Esophagus muscularis mucosa (tissue), 4 donors: ENCODE measurements around the gene ZNF248. TPM values are rescaled to one million over a fixed set of nuclear protein-coding genes. Genes with fewer than 3 reads are reported as not detected.

Source experiments
- DNase-seq: peaks from one replicate; pipeline ENCODE4 v3.0.0-alpha.2; 2017; ENCODE audit errors: extremely low spot score
- H3K27ac ChIP-seq, 4 donors: fragments of 200-600 bp; sonication (generic); replicated peaks in 1 of 4; 1 replicate in 3 of 4; 2 replicates in 1 of 4; pipeline ENCODE4 v1.5.1; 2016 to 2019; ENCODE audit warnings: mild to moderate bottlenecking in 1 of 4
- H3K27me3 ChIP-seq, 4 donors: fragments of 200-600 bp; sonication (generic); one replicate each; pipeline versions ENCODE4 v1.5.1 to v1.6.0; 2016 to 2019
- H3K36me3 ChIP-seq, 4 donors: fragments of 200-600 bp; sonication (generic); one replicate each; pipeline ENCODE4 v1.5.1; 2016 to 2019
- H3K4me1 ChIP-seq, 4 donors: fragments of 200-600 bp; sonication (generic); one replicate each; pipeline ENCODE4 v1.5.1; 2016 to 2019
- H3K4me3 ChIP-seq, 4 donors: fragments of 200-600 bp; sonication (generic); 1 replicate in 2 of 4; 2 replicates in 2 of 4; pipeline ENCODE4 v1.5.1; 2016 to 2019; ENCODE audit warnings: mild to moderate bottlenecking in 4 of 4, moderate library complexity in 1 of 4
- H3K9me3 ChIP-seq, 4 donors: fragments of 200-600 bp; sonication (generic); 1 replicate in 3 of 4; 2 replicates in 1 of 4; pipeline ENCODE4 v1.5.1; 2016 to 2019
- EP300 ChIP-seq: sonication (generic); formaldehyde crosslinking; IDR thresholded peaks from one replicate; pipeline ENCODE4 v1.6.1; 2017; ENCODE audit warnings: antibody characterized with exemption
- POLR2A ChIP-seq: fragments of 450-650 bp; IDR thresholded peaks from one replicate; pipeline ENCODE4 v1.6.1; 2017; ENCODE audit warnings: antibody characterized with exemption, moderate library complexity, mild to moderate bottlenecking, low read depth
- POLR2AphosphoS5 ChIP-seq, 2 donors: sonication (generic); formaldehyde crosslinking; IDR thresholded peaks; one replicate each; pipeline ENCODE4 v1.6.1; 2017; ENCODE audit warnings: antibody characterized with exemption in 2 of 2
- WGBS: methylation state at CpG from one replicate; pipeline ENCODE4 v1.1.5; 2018; 5-methylcytosine and 5-hydroxymethylcytosine counted together
- intact Hi-C: fragments of 100-400 bp; cut with DNase I; formaldehyde crosslinking; loops from one replicate; pipeline ENCODE4 v1.15.1; 2023
- total RNA-seq, 4 donors: library from RNA; depleted of rRNA; stranded (reverse); fragments of >200 nt; gene quantifications; one replicate each; pipeline versions ENCODE4 v1.1.0 to v1.2.1, GENCODE V29; 2016
- TF ChIP-seq, protein P1 (sequence below), 3 experiments: fragments of 200-600 bp in 2 of 3; fragments of 450-650 bp in 1 of 3; sonication (generic) in 2 of 3; IDR thresholded peaks; one replicate each; pipeline ENCODE4 v1.5.1; 2017 to 2019; ENCODE audit warnings: antibody characterized with exemption in 3 of 3, mild to moderate bottlenecking in 2 of 3, moderate library complexity in 1 of 3

ZNF248 gene
- total RNA-seq, 4 donors from 2014 or later = 12.9 to 23.7 (median 17.6) TPM

DNA sequence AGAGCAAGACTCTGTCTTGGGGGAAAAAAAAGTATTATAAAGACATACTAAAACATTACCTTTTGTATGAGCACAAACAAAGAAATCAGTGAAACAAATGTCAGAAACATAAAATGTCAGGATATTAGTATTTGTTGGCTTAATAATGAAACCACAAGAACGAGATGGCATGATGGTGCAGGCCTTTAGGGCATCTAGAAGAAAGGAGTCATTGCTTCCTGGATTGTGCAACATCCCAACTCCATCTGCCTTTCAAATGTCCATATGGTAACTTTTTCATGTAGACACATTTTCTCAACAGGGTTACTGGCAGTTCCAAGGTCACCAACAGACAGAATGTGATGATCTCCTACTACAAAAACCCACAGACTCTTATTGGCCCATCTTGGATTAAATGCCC, 96.6 kb downstream of the ZNF248 start:
- DNase-seq = no peak
- no peak overlapping the region for H3K4me3 ChIP-seq
- peaks cover 0 to 8% (median 1%) of the 10 kb centered on the region in 4 donors for H3K36me3 ChIP-seq
- intact Hi-C loops = no loop called here
- WGBS = 42% methylated on average over 1 of the region's 1 CpG
- H3K4me1 ChIP-seq = no peaks in the 10 kb centered on the region
- H3K27ac ChIP-seq = no peak overlapping the region
- H3K27me3 ChIP-seq = no peaks in the 10 kb centered on the region
- peaks cover 0 to 24% (median 15%) of the 10 kb centered on the region in 4 donors for H3K9me3 ChIP-seq
- TF ChIP-seq, protein P1, sequence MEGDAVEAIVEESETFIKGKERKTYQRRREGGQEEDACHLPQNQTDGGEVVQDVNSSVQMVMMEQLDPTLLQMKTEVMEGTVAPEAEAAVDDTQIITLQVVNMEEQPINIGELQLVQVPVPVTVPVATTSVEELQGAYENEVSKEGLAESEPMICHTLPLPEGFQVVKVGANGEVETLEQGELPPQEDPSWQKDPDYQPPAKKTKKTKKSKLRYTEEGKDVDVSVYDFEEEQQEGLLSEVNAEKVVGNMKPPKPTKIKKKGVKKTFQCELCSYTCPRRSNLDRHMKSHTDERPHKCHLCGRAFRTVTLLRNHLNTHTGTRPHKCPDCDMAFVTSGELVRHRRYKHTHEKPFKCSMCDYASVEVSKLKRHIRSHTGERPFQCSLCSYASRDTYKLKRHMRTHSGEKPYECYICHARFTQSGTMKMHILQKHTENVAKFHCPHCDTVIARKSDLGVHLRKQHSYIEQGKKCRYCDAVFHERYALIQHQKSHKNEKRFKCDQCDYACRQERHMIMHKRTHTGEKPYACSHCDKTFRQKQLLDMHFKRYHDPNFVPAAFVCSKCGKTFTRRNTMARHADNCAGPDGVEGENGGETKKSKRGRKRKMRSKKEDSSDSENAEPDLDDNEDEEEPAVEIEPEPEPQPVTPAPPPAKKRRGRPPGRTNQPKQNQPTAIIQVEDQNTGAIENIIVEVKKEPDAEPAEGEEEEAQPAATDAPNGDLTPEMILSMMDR (IDR thresholded peaks at IDR 0.05) = no peak
- no peak for TF ChIP-seq EP300
- no peak for TF ChIP-seq POLR2AphosphoS5 (IDR thresholded peaks at IDR 0.05)
- TF ChIP-seq POLR2A = no peak

DNA sequence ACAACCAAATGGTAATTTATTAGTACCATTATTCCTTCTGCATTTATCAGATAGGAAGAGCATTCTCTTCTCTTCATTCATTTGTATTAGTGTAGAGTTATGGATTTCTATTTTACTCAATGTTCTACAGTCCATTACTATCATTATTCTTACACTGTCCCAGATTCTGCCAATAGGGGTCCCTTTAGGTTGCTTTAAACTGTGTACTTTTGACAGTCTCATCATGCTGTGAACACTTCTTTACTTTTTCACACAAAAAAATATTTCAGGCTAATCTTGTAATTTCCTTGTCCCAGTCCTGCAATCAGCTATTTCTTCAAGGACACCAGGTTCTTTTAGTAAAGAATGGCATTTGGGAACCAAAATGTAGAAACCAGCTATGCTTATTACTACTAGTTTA, 99.3 kb downstream of the ZNF248 start:
- intact Hi-C loops = no loop called here
- peaks cover 0 to 8% (median 0%) of the 10 kb centered on the region in 4 donors for H3K36me3 ChIP-seq
- peaks cover 0 to 17% (median 3%) of the 10 kb centered on the region in 4 donors for H3K9me3 ChIP-seq
- H3K4me3 ChIP-seq = no peak overlapping the region
- TF ChIP-seq POLR2A (no peak), POLR2AphosphoS5 (IDR thresholded peaks at IDR 0.05) (no peak), EP300 (no peak)
- TF ChIP-seq, protein P1 (IDR thresholded peaks at IDR 0.05) = no peak
- DNase-seq = peak; percentile 12
- no peaks in the 10 kb centered on the region for H3K27me3 ChIP-seq
- H3K4me1 ChIP-seq = no peaks in the 10 kb centered on the region
- no peak overlapping the region for H3K27ac ChIP-seq

DNA sequence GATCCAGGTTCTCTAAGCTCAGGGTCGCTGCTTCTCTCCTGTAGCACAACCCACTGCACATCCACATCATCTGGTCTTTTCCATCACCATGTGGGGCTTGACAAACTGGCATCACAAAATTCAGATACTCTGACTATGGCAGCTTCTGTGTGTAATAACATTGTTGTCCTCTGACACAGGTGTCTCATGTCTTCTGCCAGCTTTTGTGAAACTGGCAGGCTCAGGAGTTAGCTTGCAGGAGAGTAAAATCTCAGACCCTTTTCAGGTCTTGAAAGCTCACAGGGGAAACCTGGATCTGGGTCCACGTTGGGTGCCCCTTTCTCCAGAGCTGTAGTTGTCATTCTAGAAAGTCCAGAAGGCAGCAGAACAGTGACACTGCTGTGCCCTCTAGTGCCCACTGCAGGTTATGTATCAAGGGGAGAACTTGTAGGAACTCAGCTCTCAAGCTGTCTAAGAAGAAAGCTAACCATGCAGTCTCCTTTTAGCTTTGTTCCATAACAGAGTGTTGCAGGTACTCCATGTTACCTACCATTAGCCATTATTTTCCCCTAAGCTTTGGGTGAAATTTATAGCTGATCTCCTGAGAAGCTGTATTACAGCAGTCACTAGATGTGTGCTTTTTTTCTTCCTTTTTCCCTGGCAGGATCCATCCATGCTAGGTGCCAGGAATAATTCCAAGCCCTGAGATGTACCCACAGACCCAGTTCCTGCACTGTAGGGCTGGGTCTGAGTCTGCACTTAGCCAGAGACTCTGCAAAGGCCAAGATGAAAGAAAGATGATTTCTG, 102.7 kb downstream of the ZNF248 start:
- intact Hi-C loops = no loop called here
- no peak overlapping the region for H3K27ac ChIP-seq
- no peak overlapping the region for H3K4me3 ChIP-seq
- peak; percentile 68 for DNase-seq
- no peaks in the 10 kb centered on the region for H3K27me3 ChIP-seq
- 29% methylated on average over 2 of the region's 2 CpGs for WGBS
- peaks cover 0 to 5% (median 0%) of the 10 kb centered on the region in 4 donors for H3K36me3 ChIP-seq
- peaks cover 0 to 31% (median 6%) of the 10 kb centered on the region in 4 donors for H3K9me3 ChIP-seq
- TF ChIP-seq POLR2AphosphoS5 (IDR thresholded peaks at IDR 0.05) (no peak), EP300 (no peak)
- TF ChIP-seq, protein P1 (IDR thresholded peaks at IDR 0.05) = peak in 1 of 3 experiments; percentile 30
- no peaks in the 10 kb centered on the region for H3K4me1 ChIP-seq

DNA sequence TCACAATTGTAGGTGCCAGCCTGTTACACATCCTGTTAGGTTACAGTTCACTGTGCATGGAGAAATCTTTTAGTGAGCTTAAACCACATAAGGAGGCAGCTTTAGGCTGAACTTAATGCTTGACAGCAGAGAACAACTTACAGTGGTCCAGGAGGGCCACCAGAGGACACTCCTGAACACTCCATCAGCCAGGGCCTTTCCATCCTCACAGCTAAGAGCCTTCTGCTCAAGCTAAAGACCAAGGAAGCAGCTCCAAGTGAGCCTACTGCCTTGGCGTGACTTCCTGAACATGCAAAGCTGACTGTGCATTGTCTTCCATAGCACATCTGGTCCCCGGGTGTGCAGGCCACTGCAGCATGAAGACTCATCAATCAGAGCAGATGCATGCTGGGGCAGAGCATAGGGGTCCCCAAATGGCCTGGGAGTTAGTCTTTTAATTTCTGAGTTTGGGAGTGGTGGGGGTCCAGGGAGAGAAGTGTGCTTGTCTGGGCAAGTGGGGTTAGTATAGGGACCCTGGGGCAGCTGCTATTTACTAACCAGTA, 105.0 kb downstream of the ZNF248 start:
- Histone ChIP-seq H3K27me3 (no peaks in the 10 kb centered on the region), H3K36me3 (no peaks in the 10 kb centered on the region), H3K9me3 (peaks cover 0 to 43% (median 8%) of the 10 kb centered on the region in 4 donors), H3K27ac (no peak overlapping the region), H3K4me1 (no peaks in the 10 kb centered on the region), H3K4me3 (no peak overlapping the region)
- TF ChIP-seq POLR2AphosphoS5 (IDR thresholded peaks at IDR 0.05) (no peak), EP300 (no peak)
- TF ChIP-seq, protein P1 (IDR thresholded peaks at IDR 0.05) = no peak
- intact Hi-C loops = no loop called here
- 74% methylated on average over 2 of the region's 2 CpGs for WGBS
- DNase-seq = peak; percentile 74
